K562 (cell line): Measurements from ENCODE around the gene OSTF1. TPM values are rescaled to one million over a fixed set of nuclear protein-coding genes. Genes with fewer than 3 reads are reported as not detected.

Source experiments
- ATAC-seq: fragments of 200-7000 bp; cut with Tn5 transposase; 3 replicates; pipeline ENCODE4 v1.9.1; 2020; ENCODE audit warnings: moderate library complexity
- BruUV-seq: library from RNA; stranded (reverse); fragments of 400-500 nt; replicated peaks from 2 replicates; lab custom pipeline; 2021; lab: Mats Ljungman, UMichigan
- CTCF ChIA-PET: fragments of 300-600 bp; formaldehyde crosslinking; extraction: SDS; loops from one replicate; lab custom pipeline; 2021; ENCODE audit warnings: low intra/inter-chr PET ratio; lab: Yijun Ruan, JAX
- POLR2A ChIA-PET: fragments of 300-600, 350-650 bp; sonication (Branson Sonifier 250); formaldehyde crosslinking; extraction: SDS; loops from one replicate; lab custom pipeline; 2021; ENCODE audit warnings: antibody characterized with exemption, inconsistent platforms; lab: Yijun Ruan, JAX
- DNase-seq, 4 experiments: peaks; one replicate each; pipeline versions ENCODE4 v3.0.0 to v3.0.0-alpha.2; 2011 to 2018; ENCODE audit warnings: low spot score in 3 of 4, mixed read lengths in 3 of 4; ENCODE audit errors: extremely low read depth in 1 of 4
- FAIRE-seq: peaks from 2 replicates; lab custom pipeline; 2011; peaks lifted over from hg19 to GRCh38; lab: Jason Lieb, UNC
- H2AFZ ChIP-seq: 2 replicates; pipeline ENCODE4 v1.6.0; 2011; ENCODE audit warnings: low read depth, low read length, control low read depth, inconsistent platforms
- H3K27ac ChIP-seq: fragments of 200-600 bp; 3 replicates; pipeline ENCODE4 v1.8.0; 2011; ENCODE audit warnings: low read depth, mild to moderate bottlenecking, control low read depth, inconsistent platforms, low read length, moderate library complexity, mixed read lengths; ENCODE audit errors: extremely low read depth
- H3K27me3 ChIP-seq, 2 experiments: fragments of 300-600 bp in 1 of 2; 2 replicates in 1 of 2; 3 replicates in 1 of 2; pipeline versions ENCODE4 v1.6.0 to v1.8.0; 2011; ENCODE audit warnings: inconsistent platforms in 2 of 2, low read length in 2 of 2, mild to moderate bottlenecking in 1 of 2, mixed read lengths in 1 of 2, moderate library complexity in 1 of 2; ENCODE audit not compliant: control insufficient read depth in 2 of 2, insufficient read depth in 2 of 2
- H3K36me3 ChIP-seq: fragments of 300-600 bp; 3 replicates; pipeline ENCODE4 v1.8.0; 2011; ENCODE audit warnings: mild to moderate bottlenecking, low read length, inconsistent platforms; ENCODE audit not compliant: control insufficient read depth, insufficient read depth
- H3K4me1 ChIP-seq, 2 experiments: fragments of 200-600 bp in 1 of 2; replicated peaks in 1 of 2; 2 replicates in 1 of 2; 3 replicates in 1 of 2; pipeline versions ENCODE4 v1.5.1 to v1.8.0; 2011; ENCODE audit warnings: inconsistent platforms in 2 of 2, low read length in 2 of 2, mild to moderate bottlenecking in 1 of 2, mixed read lengths in 1 of 2, moderate library complexity in 1 of 2; ENCODE audit not compliant: control insufficient read depth in 2 of 2, insufficient read depth in 2 of 2
- H3K4me2 ChIP-seq: 2 replicates; pipeline ENCODE4 v1.6.1; 2011; ENCODE audit warnings: low read length, control low read depth, inconsistent platforms, mixed read lengths; ENCODE audit not compliant: insufficient read depth
- H3K4me3 ChIP-seq: fragments of 200-600 bp; sonication (generic), shearing (Covaris generic); 2 replicates; pipeline ENCODE4 v1.5.1; 2016; ENCODE audit warnings: control low read depth, inconsistent platforms
- H3K79me2 ChIP-seq: fragments of 200-600 bp; 3 replicates; pipeline ENCODE4 v1.8.0; 2011; ENCODE audit warnings: low read length, inconsistent platforms; ENCODE audit not compliant: control insufficient read depth, insufficient read depth
- H3K9ac ChIP-seq, 2 experiments: 2 replicates each; pipeline versions ENCODE4 v1.6.0 to v1.6.1; 2011; ENCODE audit warnings: low read depth in 2 of 2, low read length in 2 of 2, control low read depth in 1 of 2, inconsistent platforms in 1 of 2, mild to moderate bottlenecking in 1 of 2, mixed read lengths in 1 of 2; ENCODE audit not compliant: insufficient read depth in 1 of 2
- H3K9me1 ChIP-seq: one replicate; pipeline ENCODE4 v1.6.0; 2011; ENCODE audit warnings: inconsistent platforms, mild to moderate bottlenecking, low read length, moderate library complexity; ENCODE audit not compliant: control insufficient read depth, insufficient read depth
- H3K9me3 ChIP-seq: replicated peaks from 2 replicates; pipeline ENCODE4 v1.5.1; 2011; ENCODE audit warnings: low read depth, low read length, inconsistent platforms; ENCODE audit not compliant: control insufficient read depth, insufficient read depth
- H4K20me1 ChIP-seq: replicated peaks from 2 replicates; pipeline ENCODE4 v1.6.1; 2011; ENCODE audit warnings: low read length, inconsistent platforms, mixed read lengths; ENCODE audit not compliant: control insufficient read depth, insufficient read depth
- ADNP ChIP-seq: fragments of 200-800 bp; sonication (Bioruptor generic); IDR thresholded peaks from 2 replicates; pipeline ENCODE4 v1.6.1; 2016; ENCODE audit warnings: missing genetic modification characterization, missing compliant biosample characterization
- ELF1 ChIP-seq: fragments of 200-800 bp; sonication (Bioruptor generic); IDR thresholded peaks from 2 replicates; pipeline ENCODE4 v1.6.1; 2016; ENCODE audit warnings: missing genetic modification characterization, missing compliant biosample characterization
- GABPA ChIP-seq: fragments of 200-800 bp; sonication (Bioruptor generic); conservative IDR thresholded peaks from 2 replicates; pipeline ENCODE4 v1.6.1; 2016; ENCODE audit warnings: low read depth, missing genetic modification characterization, missing compliant biosample characterization
- MAZ ChIP-seq, 2 experiments: fragments of 450-650 bp in 1 of 2; sonication (generic) in 1 of 2; formaldehyde crosslinking; IDR thresholded peaks in 1 of 2; conservative IDR thresholded peaks in 1 of 2; 2 replicates each; pipeline versions ENCODE4 v1.4.0 to v1.5.0; 2020; ENCODE audit warnings: mild to moderate bottlenecking in 1 of 2, missing genetic modification reagents in 1 of 2
- MEIS2 ChIP-seq: fragments of 450-650 bp; IDR thresholded peaks from 2 replicates; pipeline ENCODE4 v1.6.1; 2014; ENCODE audit warnings: mild to moderate bottlenecking; ENCODE audit not compliant: partially characterized antibody
- NONO ChIP-seq, 2 experiments: fragments of 200-400 bp in 1 of 2; fragments of 450-650 bp in 1 of 2; formaldehyde crosslinking in 1 of 2; IDR thresholded peaks; 2 replicates each; pipeline ENCODE4 v1.6.1; 2017; ENCODE audit warnings: low read depth in 2 of 2, mild to moderate bottlenecking in 2 of 2, moderate library complexity in 2 of 2, low read length in 1 of 2
- PBX2 ChIP-seq, 2 experiments: IDR thresholded peaks in 1 of 2; conservative IDR thresholded peaks in 1 of 2; 2 replicates each; pipeline ENCODE4 v1.6.1; 2016; ENCODE audit warnings: low read depth in 2 of 2, mild to moderate bottlenecking in 1 of 2, missing compliant biosample characterization in 1 of 2, missing genetic modification characterization in 1 of 2, moderate library complexity in 1 of 2
- PRDM10 ChIP-seq: fragments of 450-650 bp; IDR thresholded peaks from 2 replicates; pipeline ENCODE4 v1.6.1; 2018; ENCODE audit not compliant: partially characterized antibody
- SMAD4 ChIP-seq: fragments of 250-450 bp; sonication (Bioruptor Pico); conservative IDR thresholded peaks from 2 replicates; pipeline ENCODE4 v1.8.0; 2021; ENCODE audit warnings: inconsistent platforms, mild to moderate bottlenecking, moderate library complexity
- WGBS: fragments of 100-300 bp; shearing (Covaris generic); methylation state at CpG from one replicate; pipeline ENCODE4 v1.1.6; 2016; ENCODE audit warnings: low coverage, mixed read lengths; ENCODE audit not compliant: insufficient coverage; ENCODE audit errors: missing lambda C conversion rate; 5-methylcytosine and 5-hydroxymethylcytosine counted together
- in situ Hi-C: fragments of 300-500 bp; cut with MboI; formaldehyde crosslinking; loops from 4 replicates; pipeline ENCODE4 v1.15.0; 2018; ENCODE audit warnings: inconsistent platforms, mixed read lengths
- intact Hi-C: fragments of 100-400 bp; cut with micrococcal nuclease; formaldehyde crosslinking; loops from 2 replicates; pipeline ENCODE4 v1.14.2; 2022
- polyA plus RNA-seq, 8 experiments: library from polyadenylated mRNA; depleted of rRNA in 4 of 8; stranded (reverse) in 5 of 8; unstranded in 3 of 8; fragments of >200 nt; fragmentation: Nextera tagmentation in 2 of 8; fragmentation: Illumina TruSeq in 1 of 8; extraction: Ambion mirVana in 2 of 8; extraction: Trizol in 1 of 8; gene quantifications; 2 replicates each; pipeline versions ENCODE4 v1.2.1 to v1.2.3, GENCODE V29; 2011 to 2014; ENCODE audit warnings: inconsistent platforms in 1 of 8, missing spikeins in 1 of 8
- total RNA-seq, 7 experiments: library from RNA; depleted of rRNA in 6 of 7; stranded (reverse); fragments of >200 nt in 6 of 7; fragmentation: Illumina TruSeq in 2 of 7; extraction: Trizol in 2 of 7; gene quantifications; 2 replicates each; pipeline versions ENCODE4 v1.2.1 to v1.2.3, GENCODE V29; 2011 to 2021; ENCODE audit warnings: low replicate concordance in 1 of 7
- TF ChIP-seq, protein P1 (sequence below): fragments of 200-800 bp; sonication (Bioruptor generic); IDR thresholded peaks from 2 replicates; pipeline ENCODE4 v1.6.1; 2017; ENCODE audit warnings: missing genetic modification characterization, missing compliant biosample characterization

OSTF1 gene
- total and polyA plus RNA-seq, 9 of the 15 experiments (the other 6 are each of a cell fraction or from before 2014, with no cell fraction given): 15.0 to 37.3 (median 23.0) TPM

DNA sequence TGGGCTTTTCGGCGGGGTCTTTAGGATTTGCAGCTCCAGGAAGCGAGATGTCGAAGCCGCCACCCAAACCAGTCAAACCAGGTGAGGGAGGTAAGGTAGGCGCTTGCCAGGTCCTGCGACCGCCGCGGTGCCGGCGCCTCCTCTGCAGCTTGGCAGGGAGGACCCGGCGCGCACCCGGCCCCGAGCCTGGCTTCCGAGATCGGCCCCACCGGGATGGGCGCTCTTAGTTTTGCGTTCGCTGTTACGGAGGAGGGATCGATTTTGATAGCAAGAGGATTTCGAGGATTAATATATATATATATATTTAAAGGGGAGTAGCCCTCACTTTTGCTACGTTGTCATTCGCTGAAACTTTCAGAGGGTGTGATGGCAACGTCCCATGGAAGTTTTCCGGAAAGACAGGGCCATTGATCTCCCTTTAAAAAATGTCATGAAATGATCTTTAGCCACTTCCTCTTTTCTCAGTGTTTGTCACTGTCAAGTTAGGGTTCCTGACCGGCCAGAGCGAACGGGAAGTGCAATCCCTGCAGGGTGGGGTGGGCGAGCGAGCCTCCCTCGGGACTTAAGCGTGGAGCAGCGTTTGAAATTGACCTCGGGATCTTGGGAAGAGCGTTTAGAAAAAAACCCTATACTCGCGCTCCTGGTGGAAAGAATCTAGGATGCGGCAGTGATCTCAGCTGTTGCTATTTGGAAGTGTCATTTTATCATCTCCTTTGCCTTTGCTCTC, 495 bp downstream of the OSTF1 start:
- in situ Hi-C loops (no loop called here), intact Hi-C loops (loop anchor here (5.0 kb wide), 2 partner anchors 62 to 98 kb away; partner anchors contain the start of gene CARNMT1)
- CTCF ChIA-PET: interaction anchor here (0.7 kb wide), 1 partner anchor 11 kb away, joined by 3 read pairs; no protein-coding TSS in a partner anchor
- under 1% methylated on average over 23 of the region's 43 CpGs for WGBS
- Histone ChIP-seq H3K27me3 (no peaks in the 10 kb centered on the region), H3K79me2 (peaks cover 28% of the 10 kb centered on the region), H3K9me1 (no peaks in the 10 kb centered on the region), H3K4me1 (peaks cover 13 to 25% of the 10 kb centered on the region in 2 experiments; a peak in 4 of 5 replicates), H3K4me2 (peak overlapping the region; percentile 84), H3K27ac (peak overlapping the region; percentile 73; the same call in 2 of the 3 replicates), H3K9ac (peak overlapping the region; percentile 64 to 97), H3K36me3 (no peaks in the 10 kb centered on the region), H4K20me1 (no peaks in the 10 kb centered on the region), H3K4me3 (peak overlapping the region; percentile 86), H2AFZ (peak overlapping the region; percentile 81), H3K9me3 (no peaks in the 10 kb centered on the region)
- DNase-seq (peak; percentile 27 to 59 (median 40)), FAIRE-seq (peak; percentile 78), ATAC-seq (peak; percentile 53)
- POLR2A ChIA-PET: interaction anchor here (0.6 kb wide), 1 partner anchor 330 kb away, joined by 3 read pairs; no protein-coding TSS in a partner anchor
- BruUV-seq: no TSS peak
- TF ChIP-seq GABPA (tag) (0 out of 2 replicates have a peak, but pooled peaks have one; percentile 55), ELF1 (tag) (peak; percentile 44; the same call in 1 of the 2 replicates), NONO (IDR thresholded peaks at IDR 0.05; ENCODE audit: low read depth in 2 of 2, low read length in 1 of 2) (0 out of 4 replicates have a peak, but pooled peaks of 1 of the 2 experiments have one; percentile 2), SMAD4 (CRISPR knock-in tag) (0 out of 2 replicates have a peak, but pooled peaks have one; percentile 9), MEIS2 (peak; percentile 77), PBX2 (CRISPR knock-in tag; IDR thresholded peaks at IDR 0.05; ENCODE audit: low read depth) (no peak), PBX2 (tag; conservative IDR thresholded peaks at IDR 0.05; ENCODE audit: low read depth) (peak; percentile 80), ADNP (no peak), MAZ (CRISPR knock-in tag; conservative IDR thresholded peaks at IDR 0.05 in 1 of 2, IDR thresholded peaks at IDR 0.05 in 1 of 2) (peak in 1 of 2 experiments; percentile 30; a peak in 2 of 4 replicates), PRDM10 (peak; percentile 85)
- TF ChIP-seq, protein P1, sequence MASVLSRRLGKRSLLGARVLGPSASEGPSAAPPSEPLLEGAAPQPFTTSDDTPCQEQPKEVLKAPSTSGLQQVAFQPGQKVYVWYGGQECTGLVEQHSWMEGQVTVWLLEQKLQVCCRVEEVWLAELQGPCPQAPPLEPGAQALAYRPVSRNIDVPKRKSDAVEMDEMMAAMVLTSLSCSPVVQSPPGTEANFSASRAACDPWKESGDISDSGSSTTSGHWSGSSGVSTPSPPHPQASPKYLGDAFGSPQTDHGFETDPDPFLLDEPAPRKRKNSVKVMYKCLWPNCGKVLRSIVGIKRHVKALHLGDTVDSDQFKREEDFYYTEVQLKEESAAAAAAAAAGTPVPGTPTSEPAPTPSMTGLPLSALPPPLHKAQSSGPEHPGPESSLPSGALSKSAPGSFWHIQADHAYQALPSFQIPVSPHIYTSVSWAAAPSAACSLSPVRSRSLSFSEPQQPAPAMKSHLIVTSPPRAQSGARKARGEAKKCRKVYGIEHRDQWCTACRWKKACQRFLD (CRISPR knock-in tag): peak; percentile 13; the same call in 1 of the 2 replicates
